HG02852 (cell line): ENCODE data around the gene HS6ST2.
A peak's percentile ranks its signal among the peaks of the same experiment; 100 is the strongest.

Experiments used
- ATAC-seq: cut with Tn5 transposase; IDR thresholded peaks from one replicate; pipeline ENCODE4 v1.9.1; 2021; ENCODE audit warnings: mild to moderate bottlenecking, moderate library complexity; ENCODE audit not compliant: unreplicated experiment

The HS6ST2 gene

GRCh38 chrX:132624466-132624865 lies 334.0 kb downstream of the HS6ST2 start:
- no peak for ATAC-seq

DNA sequence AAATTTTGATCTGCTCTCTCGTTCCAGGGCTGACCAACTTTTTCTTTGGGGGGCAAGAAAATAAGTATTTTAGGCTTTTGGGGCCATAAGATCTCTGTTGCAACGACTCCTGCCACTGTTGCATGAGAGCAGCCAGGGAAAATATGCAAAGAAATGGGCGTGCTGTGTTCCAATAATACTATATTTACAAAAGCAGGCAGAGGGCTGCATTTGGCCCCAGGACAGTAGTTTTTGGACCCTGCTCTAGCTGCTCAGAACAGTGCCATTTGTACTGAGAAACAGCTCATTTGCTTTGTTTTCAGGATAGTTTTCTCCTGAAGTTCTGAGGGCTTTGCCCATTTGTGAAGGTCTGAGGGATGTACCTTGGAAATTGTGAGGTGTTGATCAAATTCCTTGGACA lies 334.5 kb downstream of the HS6ST2 start:
- ATAC-seq = no peak

- ATAC-seq = no peak
These were observed 335.1 kb downstream of the HS6ST2 start for GRCh38 chrX:132623300-132623699.

DNA sequence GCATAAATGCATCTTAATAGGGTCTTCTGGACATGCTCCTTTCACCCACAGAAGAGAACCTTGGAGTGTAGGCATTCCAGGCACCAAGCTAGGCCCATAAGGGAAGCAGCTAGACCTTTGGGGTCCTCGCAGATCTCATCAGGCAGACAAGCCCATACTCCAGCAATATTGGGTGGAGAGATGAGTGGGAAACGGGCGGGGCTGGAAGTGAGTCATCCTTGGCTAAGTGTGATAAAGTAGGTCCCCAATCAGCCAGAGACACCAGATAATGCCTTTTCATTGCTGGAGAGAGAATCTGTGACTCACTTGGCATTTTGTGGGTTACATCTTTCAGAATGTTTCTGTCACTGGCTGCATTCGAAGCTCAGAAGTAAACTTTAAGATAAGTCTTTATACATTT lies 336.3 kb downstream of the HS6ST2 start:
- ATAC-seq = no peak

DNA sequence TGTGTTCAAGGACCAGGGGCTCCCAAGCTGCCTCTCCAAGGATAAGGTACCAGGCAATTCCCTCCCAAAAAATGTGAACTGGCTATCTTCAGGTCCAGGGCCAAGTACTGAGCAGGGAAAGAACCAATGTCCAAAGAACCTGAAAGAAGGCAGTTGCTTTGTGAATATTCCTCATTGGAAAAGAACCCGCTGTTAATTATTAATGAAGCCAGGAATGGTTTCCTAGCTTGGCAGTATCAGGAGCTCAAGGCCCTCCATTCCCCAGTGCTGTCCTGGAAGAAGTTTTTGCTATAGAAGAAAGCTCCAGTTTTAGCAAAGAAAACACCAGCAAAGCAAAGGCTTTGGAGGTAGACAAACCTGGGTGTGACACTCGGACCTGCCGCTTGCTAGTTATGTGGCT lies 339.6 kb downstream of the HS6ST2 start:
- ATAC-seq = no peak

- peak; percentile 90 for ATAC-seq
These were observed 342.9 kb downstream of the HS6ST2 start for GRCh38 chrX:132615391-132616131.

DNA sequence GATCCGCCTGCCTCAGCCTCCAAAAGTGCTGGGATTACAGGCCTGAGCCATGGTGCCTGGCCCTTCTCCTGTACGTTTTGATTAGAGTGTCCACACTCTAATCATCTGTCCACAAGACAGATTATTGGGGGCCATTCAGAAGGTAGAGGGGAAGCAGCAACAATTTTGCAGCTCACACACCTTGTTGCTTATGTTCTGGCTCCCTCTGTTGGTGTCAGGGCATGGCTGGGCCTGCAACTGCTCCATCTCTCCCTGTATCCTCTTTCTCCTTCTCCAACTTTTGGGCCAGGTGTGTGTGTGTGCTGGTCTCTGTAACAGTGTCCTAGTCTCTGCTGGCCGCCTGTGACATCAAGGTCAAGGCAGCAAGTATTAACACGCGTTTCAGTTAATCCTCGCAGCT lies 344.1 kb downstream of the HS6ST2 start:
- ATAC-seq = no peak

DNA sequence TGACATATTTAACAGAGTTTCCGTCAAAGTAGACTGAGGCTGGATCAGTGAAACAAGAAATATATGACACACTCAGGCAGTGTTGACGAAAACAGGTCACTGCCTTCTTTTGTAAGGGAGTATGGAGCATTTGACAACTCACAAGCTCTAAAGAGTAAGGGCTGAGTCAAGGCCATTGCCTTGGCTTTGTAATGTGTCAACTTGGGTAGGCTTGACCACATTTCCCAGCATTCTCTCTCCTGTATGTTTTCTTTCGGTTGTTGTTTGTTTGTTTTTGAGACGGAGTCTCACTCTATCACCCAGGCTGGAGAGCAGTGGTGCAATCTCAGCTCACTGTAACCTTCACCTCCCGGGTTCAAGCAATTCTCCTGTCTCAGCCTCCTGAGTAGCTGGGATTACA lies 344.6 kb downstream of the HS6ST2 start:
- ATAC-seq = no peak

- no peak for ATAC-seq
These were observed 345.4 kb downstream of the HS6ST2 start for GRCh38 chrX:132612821-132613564.

- ATAC-seq = no peak
These were observed 347.9 kb downstream of the HS6ST2 start for GRCh38 chrX:132610536-132610935.

GRCh38 chrX:132609362-132609848 lies 349.0 kb downstream of the HS6ST2 start:
- no peak for ATAC-seq

DNA sequence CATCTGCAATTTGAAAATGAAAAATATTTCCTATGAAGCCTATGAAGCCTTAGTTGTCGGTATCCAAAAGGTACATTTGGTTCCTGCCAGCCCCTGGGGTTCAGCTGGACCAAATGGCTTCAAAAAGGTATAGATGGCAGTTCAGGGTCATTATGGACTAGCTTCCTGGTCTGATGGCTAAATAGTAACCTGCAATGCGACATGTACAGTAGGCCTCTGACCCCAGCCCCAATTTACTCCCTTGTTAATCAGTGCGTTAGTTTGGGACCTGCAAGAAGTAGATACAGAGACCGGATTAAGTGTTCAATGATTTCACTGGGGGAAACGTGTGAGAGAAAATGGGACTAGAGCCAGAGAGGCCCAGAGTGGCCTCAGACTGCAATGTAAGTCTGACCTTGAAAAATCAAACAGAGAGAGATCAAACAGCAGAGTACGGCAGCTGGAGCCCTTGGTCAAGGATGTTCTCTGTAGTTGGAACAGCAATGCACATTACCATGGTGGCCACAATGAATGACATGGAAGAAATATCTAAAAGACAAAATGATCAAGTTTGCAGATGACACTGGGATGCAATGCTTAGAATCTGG lies 354.6 kb downstream of the HS6ST2 start:
- ATAC-seq = no peak

GRCh38 chrX:132602701-132603100 lies 355.7 kb downstream of the HS6ST2 start:
- ATAC-seq = no peak

- no peak for ATAC-seq
These were observed 363.4 kb downstream of the HS6ST2 start for GRCh38 chrX:132594999-132595398.

DNA sequence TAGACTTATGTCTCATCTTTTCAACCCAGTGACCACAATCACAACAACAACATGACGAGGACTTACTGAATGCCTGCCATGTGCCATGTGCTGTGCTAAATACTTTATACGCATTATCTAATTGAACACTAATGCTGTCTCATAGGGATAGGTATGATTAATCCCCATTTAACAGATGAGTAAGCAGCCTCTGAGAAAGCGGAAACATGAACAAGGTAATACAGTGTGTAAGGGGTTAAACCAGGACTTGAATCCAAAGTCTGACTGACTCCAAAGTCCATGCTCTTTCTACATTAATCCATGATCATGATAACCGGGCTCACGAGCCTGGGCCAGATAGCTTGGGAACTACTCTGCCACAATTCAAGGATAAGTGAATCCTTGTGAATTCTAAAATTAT lies 364.3 kb downstream of the HS6ST2 start:
- ATAC-seq = no peak

GRCh38 chrX:132592880-132593279 lies 365.5 kb downstream of the HS6ST2 start:
- ATAC-seq = no peak

- no peak for ATAC-seq
These were observed 366.6 kb downstream of the HS6ST2 start for GRCh38 chrX:132591719-132592275.

- ATAC-seq = no peak
These were observed 367.9 kb downstream of the HS6ST2 start for GRCh38 chrX:132590350-132591026.

DNA sequence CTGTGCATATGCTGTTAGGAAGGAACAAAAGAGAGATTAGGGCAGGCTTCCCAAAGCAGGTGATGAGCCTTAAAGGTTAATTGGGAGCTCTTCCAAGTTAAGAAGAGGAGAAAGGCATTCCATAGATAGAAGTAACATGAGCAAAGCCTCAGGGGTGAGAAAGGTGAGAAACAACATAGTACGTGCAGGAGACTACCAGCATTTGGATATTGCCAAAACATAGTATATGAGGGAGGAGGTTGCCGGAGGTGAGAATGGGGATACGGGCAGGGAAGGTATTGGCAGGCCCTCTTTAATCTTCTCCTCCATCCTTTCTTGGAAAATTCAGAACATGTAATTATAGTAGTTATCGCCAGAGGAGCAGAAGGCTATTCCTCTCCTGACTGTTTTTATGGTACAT lies 373.5 kb downstream of the HS6ST2 start:
- ATAC-seq = no peak

DNA sequence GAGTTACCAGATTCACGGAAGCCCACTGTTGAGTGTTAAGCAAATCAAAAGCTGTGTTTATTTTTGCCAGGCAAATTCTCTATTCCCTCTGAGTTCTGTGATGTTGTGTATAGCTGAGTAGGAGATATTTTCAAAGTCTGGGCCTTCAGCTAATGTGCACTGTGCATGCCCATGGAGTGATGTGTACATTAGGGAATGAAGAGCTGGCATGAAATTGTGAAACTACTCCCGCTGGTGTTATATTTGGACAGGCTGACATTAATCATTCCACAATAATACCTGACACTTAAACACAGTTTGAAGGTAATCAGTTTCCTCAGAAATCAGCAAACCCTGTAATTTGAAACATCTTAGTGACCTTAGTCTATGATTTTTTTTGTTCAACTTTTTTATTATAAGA lies 381.5 kb downstream of the HS6ST2 start:
- no peak for ATAC-seq
